ENCODE measurements around the gene SPATA6.
"Not testable (repeated sequence)": the region's sequence is repeated elsewhere in the genome, so short reads cannot be mapped to it uniquely, and the experiment has no call there.

The SPATA6 gene

GRCh38 chr1:48450505-48450904 lies 21.5 kb downstream of the SPATA6 start:
- TF ChIP-seq CTCF (conservative IDR thresholded peaks at IDR 0.05; ENCODE audit: low read depth, low read length), result peak; percentile 55
- no peak overlapping the region for H3K4me3 ChIP-seq (ENCODE audit: low read depth, low read length)
- DNase-seq (ENCODE audit: low read depth), result peak; percentile 47

GRCh38 chr1:48448932-48449331 lies 23.1 kb downstream of the SPATA6 start:
- no peak for TF ChIP-seq CTCF (conservative IDR thresholded peaks at IDR 0.05; ENCODE audit: low read depth, low read length)
- no peak for DNase-seq (ENCODE audit: low read depth)
- no peak overlapping the region for H3K4me3 ChIP-seq (ENCODE audit: low read depth, low read length)

GRCh38 chr1:48444186-48444585 lies 27.8 kb downstream of the SPATA6 start:
- DNase-seq (ENCODE audit: low read depth); H3K4me3 ChIP-seq (ENCODE audit: low read depth, low read length): not testable (repeated sequence)

- DNase-seq (ENCODE audit: low read depth), result no peak
- TF ChIP-seq CTCF (conservative IDR thresholded peaks at IDR 0.05; ENCODE audit: low read depth, low read length), result no peak
- H3K4me3 ChIP-seq (ENCODE audit: low read depth, low read length), result no peak overlapping the region
Observed at GRCh38 chr1:48442864-48443619, 29.0 kb downstream of the SPATA6 start.

- DNase-seq (ENCODE audit: low read depth); H3K4me3 ChIP-seq (ENCODE audit: low read depth, low read length): not testable (repeated sequence)
Observed at GRCh38 chr1:48440786-48441185, 31.2 kb downstream of the SPATA6 start.

GRCh38 chr1:48439380-48439779 lies 32.6 kb downstream of the SPATA6 start:
- no peak overlapping the region for H3K4me3 ChIP-seq (ENCODE audit: low read depth, low read length)
- no peak for DNase-seq (ENCODE audit: low read depth)
- TF ChIP-seq CTCF (conservative IDR thresholded peaks at IDR 0.05; ENCODE audit: low read depth, low read length), result no peak

- DNase-seq (ENCODE audit: low read depth); H3K4me3 ChIP-seq (ENCODE audit: low read depth, low read length): not testable (repeated sequence)
Observed at GRCh38 chr1:48437379-48437778, 34.6 kb downstream of the SPATA6 start.

- not testable (repeated sequence) for DNase-seq (ENCODE audit: low read depth); H3K4me3 ChIP-seq (ENCODE audit: low read depth, low read length)
Observed at GRCh38 chr1:48435312-48436002, 36.5 kb downstream of the SPATA6 start.

- no peak for DNase-seq (ENCODE audit: low read depth)
- H3K4me3 ChIP-seq (ENCODE audit: low read depth, low read length), result no peak overlapping the region
- no peak for TF ChIP-seq CTCF (conservative IDR thresholded peaks at IDR 0.05; ENCODE audit: low read depth, low read length)
Observed at GRCh38 chr1:48430832-48431231, 41.2 kb downstream of the SPATA6 start.

All from choroid plexus epithelial cell (primary cell).